HL-60/S4 treated with retinoic acid at 250 ng/mL for 4 days and 3 days (cell line): ENCODE data around the gene PPFIBP1.
"Not testable (repeated sequence)": the region's sequence is repeated elsewhere in the genome, so short reads cannot be mapped to it uniquely, and the experiment has no call there.

Experiments used
- in situ Hi-C: fragments of 300-500 bp; cut with MboI; formaldehyde crosslinking; loops from 2 replicates; pipeline ENCODE4 v1.7.0; 2022; ENCODE audit warnings: low sequenced_read_pairs

Gene PPFIBP1

GRCh38 chr12:27588075-27588730 lies 64.2 kb downstream of the PPFIBP1 start:
- in situ Hi-C loops = not testable (repeated sequence)

GRCh38 chr12:27588776-27589175 lies 64.8 kb downstream of the PPFIBP1 start:
- in situ Hi-C loops = no loop called here

- in situ Hi-C loops = no loop called here
Measured at GRCh38 chr12:27589419-27589818, 65.4 kb downstream of the PPFIBP1 start.

GRCh38 chr12:27591698-27592097 lies 67.7 kb downstream of the PPFIBP1 start:
- in situ Hi-C loops = not testable (repeated sequence)

- in situ Hi-C loops = no loop called here
Measured at GRCh38 chr12:27592548-27592947, 68.5 kb downstream of the PPFIBP1 start.

GRCh38 chr12:27593266-27593665 lies 69.3 kb downstream of the PPFIBP1 start:
- in situ Hi-C loops = no loop called here

GRCh38 chr12:27595231-27595642 lies 71.2 kb downstream of the PPFIBP1 start:
- in situ Hi-C loops = no loop called here

- in situ Hi-C loops = not testable (repeated sequence)
Measured at GRCh38 chr12:27598866-27599265, 74.9 kb downstream of the PPFIBP1 start.

GRCh38 chr12:27601056-27601828 lies 77.2 kb downstream of the PPFIBP1 start:
- in situ Hi-C loops = not testable (repeated sequence)

- in situ Hi-C loops = no loop called here
Measured at GRCh38 chr12:27602516-27602915, 78.5 kb downstream of the PPFIBP1 start.

- in situ Hi-C loops = no loop called here
Measured at GRCh38 chr12:27604431-27604830, 80.4 kb downstream of the PPFIBP1 start.

GRCh38 chr12:27606986-27607385 lies 83.0 kb downstream of the PPFIBP1 start:
- in situ Hi-C loops = no loop called here

- in situ Hi-C loops = no loop called here
Measured at GRCh38 chr12:27607591-27607990, 83.6 kb downstream of the PPFIBP1 start.

- in situ Hi-C loops = no loop called here
Measured at GRCh38 chr12:27608890-27609289, 84.9 kb downstream of the PPFIBP1 start.

- in situ Hi-C loops = no loop called here
Measured at GRCh38 chr12:27610374-27610773, 86.4 kb downstream of the PPFIBP1 start.

- in situ Hi-C loops = no loop called here
Measured at GRCh38 chr12:27614386-27614785, 90.4 kb downstream of the PPFIBP1 start.

- in situ Hi-C loops = no loop called here
Measured at GRCh38 chr12:27614866-27615265, 90.9 kb downstream of the PPFIBP1 start.

GRCh38 chr12:27615331-27615891 lies 91.4 kb downstream of the PPFIBP1 start:
- in situ Hi-C loops = no loop called here

- in situ Hi-C loops = no loop called here
Measured at GRCh38 chr12:27616356-27617142, 92.5 kb downstream of the PPFIBP1 start.

- in situ Hi-C loops = no loop called here
Measured at GRCh38 chr12:27618836-27619235, 94.8 kb downstream of the PPFIBP1 start.

- in situ Hi-C loops = no loop called here
Measured at GRCh38 chr12:27619308-27619707, 95.3 kb downstream of the PPFIBP1 start.
